RWPE2 (cell line): Measurements from ENCODE around the gene CUBN.
A peak's percentile ranks its signal among the peaks of the same experiment; 100 is the strongest.

Experiments
- ATAC-seq: fragments of 200-7000 bp; cut with Tn5 transposase; 3 replicates; pipeline ENCODE4 v1.9.1; 2021; ENCODE audit warnings: low read depth
- DNase-seq: peaks from one replicate; pipeline ENCODE4 v3.0.0-alpha.2; 2020; ENCODE audit warnings: low spot score
- H3K27ac ChIP-seq: fragments of 450-650 bp; 2 replicates; pipeline ENCODE4 v1.5.1; 2017; ENCODE audit warnings: mild to moderate bottlenecking; ENCODE audit not compliant: poor library complexity, severe bottlenecking
- H3K27me3 ChIP-seq: fragments of 250-450 bp; sonication (Bioruptor Pico); 2 replicates; pipeline ENCODE4 v1.5.1; 2021; ENCODE audit warnings: mild to moderate bottlenecking, moderate library complexity; ENCODE audit not compliant: insufficient read depth, poor library complexity, severe bottlenecking
- H3K36me3 ChIP-seq: fragments of 250-450 bp; sonication (Bioruptor Pico); 2 replicates; pipeline ENCODE4 v1.5.1; 2020; ENCODE audit warnings: low read depth, mild to moderate bottlenecking, moderate library complexity
- H3K4me1 ChIP-seq: fragments of 250-450 bp; sonication (Bioruptor Pico); 2 replicates; pipeline ENCODE4 v1.5.1; 2021; ENCODE audit warnings: mild to moderate bottlenecking, moderate library complexity; ENCODE audit not compliant: insufficient read depth, poor library complexity, severe bottlenecking
- H3K4me3 ChIP-seq: fragments of 250-450 bp; sonication (Bioruptor Pico); 2 replicates; pipeline ENCODE4 v1.5.1; 2021; ENCODE audit warnings: mild to moderate bottlenecking, moderate library complexity; ENCODE audit not compliant: severe bottlenecking
- H3K9me3 ChIP-seq: fragments of 250-450 bp; sonication (Bioruptor Pico); 2 replicates; pipeline ENCODE4 v1.5.1; 2021; ENCODE audit warnings: mild to moderate bottlenecking, moderate library complexity; ENCODE audit not compliant: severe bottlenecking
- CTCF ChIP-seq: fragments of 450-650 bp; IDR thresholded peaks from one replicate; pipeline ENCODE4 v1.5.1; 2017; ENCODE audit warnings: mild to moderate bottlenecking, moderate library complexity; ENCODE audit not compliant: poor library complexity, severe bottlenecking

The CUBN gene

GRCh38 chr10:17003651-17004286 is 125.8 kb downstream of the CUBN start:
- no peak for TF ChIP-seq CTCF
- H3K27me3 ChIP-seq, result no peaks in the 10 kb centered on the region
- H3K9me3 ChIP-seq, result no peaks in the 10 kb centered on the region
- ATAC-seq (no peak), DNase-seq (no peak)
- H3K27ac ChIP-seq, result no peak overlapping the region
- H3K4me1 ChIP-seq, result peaks cover 31% of the 10 kb centered on the region
- no peak overlapping the region for H3K4me3 ChIP-seq
- no peaks in the 10 kb centered on the region for H3K36me3 ChIP-seq

- Histone ChIP-seq H3K36me3 (no peaks in the 10 kb centered on the region), H3K27me3 (no peaks in the 10 kb centered on the region), H3K4me1 (peaks cover 31% of the 10 kb centered on the region), H3K27ac (peak overlapping the region; percentile 10), H3K4me3 (no peak overlapping the region), H3K9me3 (no peaks in the 10 kb centered on the region)
- DNase-seq (no peak), ATAC-seq (peak; percentile 77)
- TF ChIP-seq CTCF, result no peak
Observed at GRCh38 chr10:17003151-17003550, 126.5 kb downstream of the CUBN start.

GRCh38 chr10:17001961-17002749 is 127.5 kb downstream of the CUBN start:
- Histone ChIP-seq H3K9me3 (no peaks in the 10 kb centered on the region), H3K4me3 (no peak overlapping the region), H3K27ac (no peak overlapping the region), H3K27me3 (no peaks in the 10 kb centered on the region), H3K4me1 (peaks cover 31% of the 10 kb centered on the region), H3K36me3 (no peaks in the 10 kb centered on the region)
- DNase-seq, result no peak
- ATAC-seq, result no peak
- TF ChIP-seq CTCF, result no peak

GRCh38 chr10:17001297-17001744 is 128.3 kb downstream of the CUBN start:
- Histone ChIP-seq H3K27ac (no peak overlapping the region), H3K4me3 (no peak overlapping the region), H3K27me3 (no peaks in the 10 kb centered on the region), H3K9me3 (no peaks in the 10 kb centered on the region), H3K36me3 (no peaks in the 10 kb centered on the region), H3K4me1 (peaks cover 33% of the 10 kb centered on the region)
- no peak for DNase-seq
- ATAC-seq, result no peak
- TF ChIP-seq CTCF, result no peak
